Activated effector memory CD4-positive, alpha-beta T cell treated with anti-CD3 and anti-CD28 coated beads, Interleukin-2, amount 50 U/mL, for 16 hours (primary cell): Measurements from ENCODE around the gene CNTN4.
"Not testable (repeated sequence)": the region's sequence is repeated elsewhere in the genome, so short reads cannot be mapped to it uniquely, and the experiment has no call there.

Experiments used
- DNase-seq: peaks from one replicate; pipeline ENCODE4 v3.0.0-alpha.2; 2020

The CNTN4 gene

DNA sequence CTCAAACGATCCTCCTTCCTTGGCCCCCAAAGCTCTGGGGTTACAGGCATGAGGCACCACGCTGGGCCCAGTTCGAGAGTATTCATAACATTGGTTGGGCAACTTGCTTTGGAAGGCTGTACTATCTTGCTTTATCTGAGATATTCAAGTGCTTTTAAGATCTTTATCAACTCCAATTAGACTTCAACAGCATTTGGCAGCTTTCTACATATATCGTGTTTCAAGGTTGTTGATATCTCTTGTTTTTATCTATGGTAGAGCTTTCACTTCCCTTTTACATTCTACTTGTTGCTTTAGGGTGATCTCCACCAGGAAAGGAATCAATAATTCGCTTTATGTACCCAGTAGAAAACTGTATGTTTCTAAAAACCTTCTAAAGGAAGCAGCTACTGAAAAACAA lies 616.2 kb downstream of the CNTN4 start:
- no peak for DNase-seq

DNA sequence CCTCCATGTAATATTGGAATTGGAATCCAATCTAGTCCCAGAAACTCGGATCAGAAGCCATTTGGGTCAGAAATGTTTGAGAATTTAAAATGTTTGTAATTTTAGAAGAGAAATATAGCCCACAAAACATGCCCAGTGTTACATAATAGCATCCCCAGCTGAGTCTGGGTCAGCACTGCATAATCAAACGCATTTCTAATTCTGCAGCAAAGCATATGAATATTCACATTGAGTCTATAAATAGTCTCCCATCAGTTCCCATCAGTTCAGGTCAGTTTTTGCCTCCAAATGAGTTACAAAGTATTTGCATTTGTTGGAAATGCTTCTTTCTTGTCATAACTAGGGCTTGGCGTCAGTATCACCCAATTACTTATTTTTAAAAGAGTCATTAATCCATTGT lies 628.4 kb downstream of the CNTN4 start:
- DNase-seq = no peak

GRCh38 chr3:2727610-2728318 lies 629.1 kb downstream of the CNTN4 start:
- DNase-seq = no peak

DNA sequence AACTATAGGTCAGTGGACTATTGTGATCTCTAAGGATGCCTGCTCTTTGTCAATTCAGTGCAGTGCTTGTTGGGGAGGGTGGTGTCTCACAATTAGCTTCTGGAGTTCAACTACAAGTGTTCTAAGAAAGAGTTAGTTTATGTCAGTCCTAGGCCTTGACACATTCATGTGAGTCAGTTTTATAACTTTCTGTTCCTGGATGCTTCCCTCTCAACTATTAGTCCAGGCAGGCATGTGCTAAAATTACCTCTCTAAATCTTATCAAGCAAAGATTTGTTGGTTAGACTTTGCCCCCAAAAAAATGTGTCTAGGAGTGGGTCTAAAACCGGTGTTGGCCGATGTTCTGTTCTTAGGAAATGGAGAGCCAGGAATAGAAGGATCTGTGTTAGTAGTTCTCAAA lies 633.2 kb downstream of the CNTN4 start:
- DNase-seq = no peak

GRCh38 chr3:2735392-2735894 lies 636.8 kb downstream of the CNTN4 start:
- DNase-seq = no peak

GRCh38 chr3:2741516-2741915 lies 642.9 kb downstream of the CNTN4 start:
- no peak for DNase-seq

DNA sequence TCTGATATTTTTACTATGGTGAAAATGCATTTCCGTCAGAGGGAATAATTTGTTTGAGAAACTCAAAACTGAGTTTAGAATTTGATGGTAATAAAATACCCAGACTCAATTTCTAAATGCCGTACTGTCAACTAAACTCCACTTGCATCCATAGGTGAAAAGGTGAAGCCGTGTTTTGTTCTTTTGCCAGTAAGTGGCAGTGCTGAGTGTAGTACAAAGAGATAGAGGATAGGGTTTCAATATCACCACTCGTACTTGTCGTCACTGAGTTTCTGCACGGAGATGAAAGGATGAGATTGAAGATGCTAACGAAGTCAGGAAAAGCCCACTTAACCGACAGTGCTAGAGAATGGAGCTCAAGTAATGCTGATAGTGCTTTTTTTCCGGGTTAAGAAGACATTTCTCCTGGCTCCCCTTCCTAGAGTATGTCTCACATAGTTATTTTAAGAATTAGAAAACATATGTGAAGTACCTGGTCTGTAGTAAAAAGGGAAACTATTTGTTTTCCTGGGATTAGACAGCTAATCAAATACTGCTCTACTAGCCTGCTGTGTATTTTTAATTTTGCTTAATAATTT lies 666.4 kb downstream of the CNTN4 start:
- DNase-seq = no peak

DNA sequence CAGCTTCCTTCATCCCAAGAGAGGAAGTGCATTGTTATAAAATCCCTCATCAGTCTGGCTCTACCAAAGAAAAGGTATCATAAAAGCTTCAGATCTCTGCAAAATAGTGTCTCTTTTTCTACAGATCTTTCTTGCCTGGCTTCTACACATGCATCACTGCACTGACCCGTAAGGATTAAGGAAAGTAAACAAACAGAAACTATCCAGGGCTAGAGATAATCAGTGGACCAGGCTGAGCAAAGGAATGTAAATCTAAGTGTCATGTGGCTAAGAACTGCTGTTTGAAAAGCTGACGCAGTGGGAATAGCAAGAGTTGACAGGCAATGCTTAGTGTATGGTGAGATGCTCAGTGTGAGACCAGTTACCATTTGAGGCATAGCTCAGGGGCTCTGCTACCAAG lies 671.8 kb downstream of the CNTN4 start:
- DNase-seq = no peak

DNA sequence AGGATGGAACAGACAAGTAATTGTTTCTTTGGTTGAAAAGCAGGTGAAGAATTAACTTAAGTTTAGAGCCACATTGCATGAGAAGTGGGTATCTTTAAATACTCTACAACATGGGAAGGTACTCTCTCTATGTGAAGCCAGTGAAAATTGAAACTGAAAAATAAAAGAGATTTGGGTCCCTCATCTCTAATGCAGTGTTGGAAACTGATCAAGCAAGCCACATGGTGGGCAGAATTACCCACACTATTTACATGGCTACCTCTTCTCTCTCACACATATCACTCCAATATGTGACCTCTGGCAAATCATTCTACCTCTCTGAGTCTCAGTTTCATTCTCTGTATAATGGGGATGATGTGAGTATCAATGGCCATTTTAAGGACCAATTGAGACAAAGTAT lies 672.5 kb downstream of the CNTN4 start:
- no peak for DNase-seq

GRCh38 chr3:2771741-2772140 lies 673.1 kb downstream of the CNTN4 start:
- no peak for DNase-seq

- DNase-seq = no peak
Measured at GRCh38 chr3:2772803-2773202, 674.1 kb downstream of the CNTN4 start.

DNA sequence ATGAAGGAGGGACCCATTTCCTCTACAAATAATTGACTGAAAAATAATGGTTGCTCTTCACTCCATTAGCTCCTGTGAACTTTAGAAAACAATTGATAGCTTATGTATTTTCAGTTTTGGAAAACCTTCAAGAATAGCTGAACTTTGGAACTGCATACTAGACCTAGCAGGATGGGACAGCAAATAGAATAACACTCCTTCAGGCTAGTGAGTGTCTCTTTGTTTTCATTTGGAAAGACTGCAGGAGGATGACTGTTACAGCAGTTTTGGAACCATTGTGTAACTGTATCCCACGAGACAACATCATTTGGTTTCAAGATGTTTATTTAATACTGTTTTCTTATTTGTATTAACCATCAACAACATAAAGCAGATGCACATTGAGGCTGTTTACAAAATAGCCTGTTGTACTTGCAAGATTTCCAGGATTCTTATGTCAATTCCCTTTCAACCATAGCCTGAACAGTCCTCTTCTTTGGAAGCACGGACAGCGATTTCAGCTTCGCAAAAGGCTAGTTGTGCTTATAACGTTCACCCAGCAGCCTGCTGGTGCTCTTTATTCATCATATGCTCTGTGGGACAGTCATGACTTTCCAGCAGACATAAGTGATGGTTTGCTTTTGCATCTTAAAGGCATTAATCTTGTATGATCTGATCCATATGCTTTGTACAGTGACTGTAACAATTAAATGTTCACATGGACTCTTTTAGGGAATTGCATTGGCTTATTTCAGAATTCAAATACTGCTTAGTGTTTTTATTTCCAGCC lies 676.0 kb downstream of the CNTN4 start:
- DNase-seq = no peak

DNA sequence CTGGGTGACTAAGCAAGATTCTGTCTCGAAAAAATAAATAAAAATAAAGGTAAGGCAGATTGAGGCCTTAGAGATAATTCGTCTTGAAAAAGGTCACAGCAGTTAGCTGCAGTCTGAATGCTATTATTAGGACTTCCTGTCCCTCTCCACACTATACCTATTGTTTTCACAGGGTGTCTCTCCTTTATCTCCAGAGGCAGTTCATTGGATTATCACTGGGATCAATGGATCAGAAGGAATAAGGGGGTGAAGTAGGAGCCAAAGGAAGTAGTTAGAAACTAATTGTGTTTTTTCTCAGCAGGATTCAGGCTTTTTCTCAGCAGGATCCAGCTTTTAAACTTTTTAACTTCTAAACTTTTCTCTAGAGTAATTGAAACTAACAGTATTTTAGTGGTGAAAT lies 684.6 kb downstream of the CNTN4 start:
- DNase-seq = no peak

- no peak for DNase-seq
Measured at GRCh38 chr3:2784627-2785026, 686.0 kb downstream of the CNTN4 start.

DNA sequence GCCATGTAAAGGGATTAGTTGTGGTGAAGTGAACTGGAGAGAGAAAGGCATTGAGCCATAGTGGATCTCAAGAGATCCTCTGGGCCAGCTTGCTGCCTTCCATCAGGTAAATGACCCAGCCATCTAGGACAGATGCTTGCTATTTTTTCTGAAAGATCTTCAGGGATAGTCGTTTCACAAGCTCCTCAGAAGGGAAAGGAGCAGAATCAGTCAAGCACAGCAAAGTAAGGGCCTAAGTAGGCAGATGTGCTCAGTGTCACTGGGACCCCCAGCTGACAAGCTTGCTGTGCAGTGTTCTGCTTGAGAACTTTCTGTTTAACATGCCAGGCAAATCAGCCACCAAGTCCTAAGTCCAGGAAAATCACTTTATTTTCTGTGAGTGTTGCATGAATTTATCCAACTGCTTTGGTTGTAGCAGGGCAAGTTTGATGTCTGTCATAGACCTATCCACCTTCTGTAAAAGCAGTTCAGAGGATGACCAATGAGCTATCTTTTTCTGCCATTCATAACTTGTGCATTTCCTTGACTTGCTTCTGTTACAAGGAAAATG lies 691.7 kb downstream of the CNTN4 start:
- no peak for DNase-seq

DNA sequence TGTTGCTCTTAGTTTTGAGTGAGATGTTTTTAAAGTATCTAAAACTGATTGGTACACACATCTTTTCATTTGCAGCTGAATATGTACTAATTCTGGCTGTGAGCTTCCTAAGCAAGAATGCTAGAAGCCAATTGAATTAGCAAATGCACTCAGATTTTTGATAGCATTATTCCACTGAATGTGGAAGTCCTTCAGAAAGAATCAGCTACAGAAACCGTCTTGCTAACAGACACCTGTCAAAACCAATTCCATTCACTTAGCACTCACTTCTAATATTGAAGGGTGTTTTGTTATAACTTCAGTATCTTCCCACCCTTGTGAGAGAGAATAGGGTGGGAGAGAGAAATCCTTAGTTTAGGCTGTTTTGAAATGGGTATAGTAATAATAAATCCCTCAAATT lies 693.8 kb downstream of the CNTN4 start:
- no peak for DNase-seq

- no peak for DNase-seq
Measured at GRCh38 chr3:2793987-2794386, 695.3 kb downstream of the CNTN4 start.

DNA sequence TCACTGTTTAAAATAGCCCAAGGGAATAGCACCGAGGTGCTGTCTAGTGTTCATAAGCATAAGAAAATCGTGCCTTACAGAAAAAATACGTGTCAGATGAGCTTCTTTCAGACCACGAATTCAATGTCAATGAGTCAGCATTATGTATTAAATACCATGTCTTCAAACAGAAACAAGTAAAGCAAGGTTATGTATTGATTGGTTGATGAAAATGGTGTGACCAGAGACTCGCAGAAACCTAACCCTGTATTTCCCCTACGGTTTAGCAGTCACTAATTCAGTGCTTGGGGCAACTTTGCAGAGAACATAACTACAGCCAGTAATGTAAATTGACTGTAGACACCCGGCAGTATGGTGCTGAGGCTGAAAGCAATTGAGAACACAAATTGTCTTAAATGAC lies 703.8 kb downstream of the CNTN4 start:
- DNase-seq = no peak

GRCh38 chr3:2807514-2807913 lies 708.8 kb downstream of the CNTN4 start:
- no peak for DNase-seq

DNA sequence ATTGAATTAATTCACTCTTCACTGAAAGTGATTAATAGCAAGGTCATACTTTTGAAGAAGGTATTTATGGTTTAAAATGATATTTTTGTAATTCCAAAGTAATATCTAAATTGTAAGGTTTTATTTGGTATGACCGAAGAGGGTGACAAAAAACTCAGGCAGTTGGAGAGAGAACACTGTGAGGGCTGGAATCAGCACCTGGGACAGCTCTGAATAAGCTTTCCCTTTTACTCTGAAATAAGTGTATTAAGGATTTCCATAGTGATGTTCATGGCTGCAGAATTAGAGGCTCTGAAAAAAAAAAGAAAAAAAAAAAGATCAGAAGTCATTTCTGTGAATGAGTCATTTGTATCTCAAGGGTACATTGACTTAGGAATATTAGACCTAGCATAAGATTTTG lies 712.1 kb downstream of the CNTN4 start:
- no peak for DNase-seq

DNA sequence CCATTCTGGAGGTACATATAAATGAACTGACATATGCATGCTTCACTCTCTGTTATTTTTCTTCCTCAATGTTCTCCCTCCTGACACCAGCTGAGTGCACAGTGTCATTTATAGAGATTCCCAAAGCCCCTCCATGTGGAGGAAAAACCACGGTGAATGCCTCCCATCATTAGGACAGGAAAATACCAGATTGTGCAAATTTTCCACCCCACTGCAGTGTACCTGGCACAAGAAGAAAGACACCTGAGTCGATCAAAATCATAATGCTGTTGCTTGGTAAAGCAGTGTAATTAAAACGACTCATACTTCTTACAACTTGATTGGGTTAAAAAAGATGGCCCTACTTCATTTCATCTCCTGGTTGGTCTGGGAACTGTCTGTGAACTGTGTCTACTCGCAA lies 720.9 kb downstream of the CNTN4 start:
- no peak for DNase-seq

DNA sequence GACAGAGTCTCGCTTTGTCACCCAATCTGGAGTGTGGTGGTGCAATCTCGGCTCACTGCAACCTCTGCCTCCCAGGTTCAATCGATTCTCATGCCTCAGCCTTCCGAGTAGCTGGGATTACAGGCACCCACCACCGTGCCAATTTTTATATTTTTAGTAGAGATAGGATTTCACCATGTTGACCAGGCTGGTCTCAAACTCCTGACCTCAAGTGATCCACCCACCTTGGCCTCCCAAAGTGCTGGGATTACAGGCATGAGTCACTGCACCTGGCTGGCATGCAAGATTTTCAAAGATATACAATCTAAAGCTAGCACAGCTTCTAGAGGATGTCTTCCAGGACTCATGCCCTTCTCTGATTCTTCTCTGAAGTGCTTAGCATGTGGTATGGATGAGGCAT lies 722.3 kb downstream of the CNTN4 start:
- DNase-seq = not testable (repeated sequence)

GRCh38 chr3:2822611-2823010 lies 723.9 kb downstream of the CNTN4 start:
- DNase-seq = no peak

GRCh38 chr3:2823031-2823430 lies 724.4 kb downstream of the CNTN4 start:
- no peak for DNase-seq
